HepG2 (cell line): ENCODE data around the gene VSIG10L. TPM values are rescaled to one million over a fixed set of nuclear protein-coding genes. Genes with fewer than 3 reads are reported as not detected.
A peak's percentile ranks its signal among the peaks of the same experiment; 100 is the strongest.

Experiments used
- DDIT3 ChIP-seq: sonication (generic); formaldehyde crosslinking; IDR thresholded peaks from 2 replicates; pipeline ENCODE4 v1.4.0; 2020; ENCODE audit warnings: mild to moderate bottlenecking, missing genetic modification reagents
- ELF3 ChIP-seq: IDR thresholded peaks from 2 replicates; pipeline ENCODE4 v1.6.1; 2016; ENCODE audit warnings: missing genetic modification reagents, missing compliant biosample characterization
- EP300 ChIP-seq, 3 experiments: sonication (generic) in 1 of 3; formaldehyde crosslinking in 1 of 3; IDR thresholded peaks; 2 replicates each; pipeline versions ENCODE4 v1.5.1 to v1.6.1; 2011 to 2020; ENCODE audit warnings: low read depth in 2 of 3, low read length in 2 of 3, borderline replicate concordance in 1 of 3, improper control_type of control experiment in 1 of 3, mild to moderate bottlenecking in 1 of 3, missing genetic modification reagents in 1 of 3, moderate library complexity in 1 of 3
- GATAD2A ChIP-seq: IDR thresholded peaks from 2 replicates; pipeline ENCODE4 v1.6.1; 2016
- IRF2 ChIP-seq: IDR thresholded peaks from 2 replicates; pipeline ENCODE4 v1.6.1; 2018; ENCODE audit warnings: missing genetic modification reagents, missing compliant biosample characterization
- KAT8 ChIP-seq: IDR thresholded peaks from 2 replicates; pipeline ENCODE4 v1.6.1; 2016; ENCODE audit warnings: missing genetic modification reagents, missing compliant biosample characterization
- MED1 ChIP-seq: sonication (generic); formaldehyde crosslinking; IDR thresholded peaks from 2 replicates; pipeline ENCODE4 v1.4.0; 2020; ENCODE audit warnings: missing genetic modification reagents
- RXRA ChIP-seq: sonication (generic); formaldehyde crosslinking; IDR thresholded peaks from 2 replicates; pipeline ENCODE4 v1.5.1; 2020; ENCODE audit warnings: missing genetic modification reagents
- SKIL ChIP-seq: sonication (generic); formaldehyde crosslinking; IDR thresholded peaks from 2 replicates; pipeline ENCODE4 v1.8.0; 2022; ENCODE audit warnings: missing genetic modification reagents, mild to moderate bottlenecking, moderate library complexity, borderline replicate concordance
- TCF7 ChIP-seq: sonication (generic); IDR thresholded peaks from 2 replicates; pipeline ENCODE4 v1.6.1; 2016; ENCODE audit warnings: antibody characterized with exemption, low read depth
- THAP11 ChIP-seq: IDR thresholded peaks from 2 replicates; pipeline ENCODE4 v1.6.1; 2016; ENCODE audit warnings: missing biosample characterization, missing genetic modification reagents
- ZNF281 ChIP-seq: sonication (generic); formaldehyde crosslinking; IDR thresholded peaks from 2 replicates; pipeline ENCODE4 v1.4.0; 2020; ENCODE audit warnings: missing genetic modification reagents, borderline replicate concordance
- polyA plus RNA-seq, 8 experiments: library from polyadenylated mRNA; depleted of rRNA in 3 of 8; stranded (reverse) in 7 of 8; unstranded in 1 of 8; fragments of >200 nt; fragmentation: Illumina TruSeq in 4 of 8; extraction: Trizol in 4 of 8; gene quantifications; 2 replicates each; pipeline versions ENCODE4 v1.2.1 to v1.2.3, GENCODE V29; 2011 to 2016; ENCODE audit warnings: low read depth in 4 of 8, missing spikeins in 1 of 8, mixed read lengths in 1 of 8; ENCODE audit not compliant: insufficient read depth in 1 of 8
- total RNA-seq, 5 experiments: library from RNA; depleted of rRNA; stranded (reverse); fragments of >200 nt; fragmentation: Illumina TruSeq; extraction: Trizol; gene quantifications; 2 replicates each; pipeline ENCODE4 v1.2.3, GENCODE V29; 2016; ENCODE audit warnings: low read depth in 1 of 5
- TF ChIP-seq, protein P1 (sequence below): IDR thresholded peaks from 2 replicates; pipeline ENCODE4 v1.6.1; 2018; ENCODE audit warnings: missing genetic modification reagents, mild to moderate bottlenecking, missing compliant biosample characterization
- TF ChIP-seq, protein P2 (sequence below): IDR thresholded peaks from 2 replicates; pipeline ENCODE4 v1.6.1; 2016
- TF ChIP-seq, protein P3 (sequence below), 2 experiments: IDR thresholded peaks; 2 replicates each; pipeline ENCODE4 v1.6.1; 2011 to 2012; ENCODE audit warnings: low read length in 2 of 2, borderline replicate concordance in 1 of 2, low read depth in 1 of 2, mild to moderate bottlenecking in 1 of 2, moderate library complexity in 1 of 2

Gene VSIG10L
- total and polyA plus RNA-seq, 2 of the 13 experiments (the other 11 are each of a cell fraction or from before 2014, with no cell fraction given) = 2.7 to 8.5 TPM

DNA sequence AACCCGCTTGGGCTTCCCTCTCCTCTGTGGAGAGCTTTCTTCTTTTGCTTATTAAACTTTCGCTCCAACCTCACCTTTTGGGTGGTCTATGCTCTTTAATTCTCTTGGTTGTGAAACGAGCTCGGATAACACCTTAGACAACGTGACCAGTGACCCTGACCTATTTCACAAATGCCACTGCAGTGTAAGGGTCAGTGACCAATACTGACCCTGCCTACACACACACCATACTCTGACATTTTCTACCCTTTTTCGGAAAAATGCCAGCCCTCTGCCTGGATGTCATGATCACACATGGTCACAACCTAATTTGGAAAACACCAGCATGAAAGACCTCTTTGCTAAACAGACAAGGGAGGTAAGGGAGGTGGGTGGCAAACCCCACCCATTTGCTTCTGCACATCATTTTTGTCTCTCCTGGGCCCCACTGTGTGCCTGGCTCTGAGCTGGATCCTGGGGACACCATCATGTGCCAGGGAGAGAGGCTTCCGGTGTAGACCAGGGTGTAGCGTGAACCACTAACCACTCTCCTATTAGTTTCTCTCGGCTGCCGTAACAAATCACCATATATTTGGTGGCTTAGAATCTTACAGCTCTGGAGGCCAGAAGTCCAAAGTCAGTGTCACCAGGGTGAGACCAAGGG lies 14.3 kb upstream of the VSIG10L start (continued):
- TF ChIP-seq SKIL (CRISPR knock-in tag) (peak; percentile 30; the same call in 1 of the 2 replicates), EP300 (IDR thresholded peaks at IDR 0.05; ENCODE audit: low read depth in 2 of 2, low read length in 2 of 2) (peak in 1 of 2 experiments; percentile 92; a peak in 2 of 4 replicates), EP300 (CRISPR knock-in tag; IDR thresholded peaks at IDR 0.05; ENCODE audit: borderline replicate concordance) (peak; percentile 76), DDIT3 (no peak), THAP11 (peak; percentile 57), ZNF281 (CRISPR knock-in tag) (peak; percentile 74; the same call in 1 of the 2 replicates), RXRA (CRISPR knock-in tag) (peak; percentile 93; the same call in 1 of the 2 replicates), KAT8 (0 out of 2 replicates have a peak, but pooled peaks have one; percentile 39), IRF2 (CRISPR knock-in tag) (0 out of 2 replicates have a peak, but pooled peaks have one; percentile 44), TCF7 (peak; percentile 60; the same call in 1 of the 2 replicates), MED1 (CRISPR knock-in tag) (peak; percentile 94), ELF3 (CRISPR knock-in tag) (peak; percentile 67; the same call in 1 of the 2 replicates), GATAD2A (CRISPR knock-in tag) (peak; percentile 89)
- TF ChIP-seq, protein P1, sequence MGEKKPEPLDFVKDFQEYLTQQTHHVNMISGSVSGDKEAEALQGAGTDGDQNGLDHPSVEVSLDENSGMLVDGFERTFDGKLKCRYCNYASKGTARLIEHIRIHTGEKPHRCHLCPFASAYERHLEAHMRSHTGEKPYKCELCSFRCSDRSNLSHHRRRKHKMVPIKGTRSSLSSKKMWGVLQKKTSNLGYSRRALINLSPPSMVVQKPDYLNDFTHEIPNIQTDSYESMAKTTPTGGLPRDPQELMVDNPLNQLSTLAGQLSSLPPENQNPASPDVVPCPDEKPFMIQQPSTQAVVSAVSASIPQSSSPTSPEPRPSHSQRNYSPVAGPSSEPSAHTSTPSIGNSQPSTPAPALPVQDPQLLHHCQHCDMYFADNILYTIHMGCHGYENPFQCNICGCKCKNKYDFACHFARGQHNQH = 0 out of 2 replicates have a peak, but pooled peaks have one; percentile 24
- TF ChIP-seq, protein P2, sequence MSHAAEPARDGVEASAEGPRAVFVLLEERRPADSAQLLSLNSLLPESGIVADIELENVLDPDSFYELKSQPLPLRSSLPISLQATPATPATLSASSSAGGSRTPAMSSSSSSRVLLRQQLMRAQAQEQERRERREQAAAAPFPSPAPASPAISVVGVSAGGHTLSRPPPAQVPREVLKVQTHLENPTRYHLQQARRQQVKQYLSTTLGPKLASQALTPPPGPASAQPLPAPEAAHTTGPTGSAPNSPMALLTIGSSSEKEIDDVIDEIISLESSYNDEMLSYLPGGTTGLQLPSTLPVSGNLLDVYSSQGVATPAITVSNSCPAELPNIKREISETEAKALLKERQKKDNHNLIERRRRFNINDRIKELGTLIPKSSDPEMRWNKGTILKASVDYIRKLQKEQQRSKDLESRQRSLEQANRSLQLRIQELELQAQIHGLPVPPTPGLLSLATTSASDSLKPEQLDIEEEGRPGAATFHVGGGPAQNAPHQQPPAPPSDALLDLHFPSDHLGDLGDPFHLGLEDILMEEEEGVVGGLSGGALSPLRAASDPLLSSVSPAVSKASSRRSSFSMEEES = peak; percentile 91
- TF ChIP-seq, protein P3, sequence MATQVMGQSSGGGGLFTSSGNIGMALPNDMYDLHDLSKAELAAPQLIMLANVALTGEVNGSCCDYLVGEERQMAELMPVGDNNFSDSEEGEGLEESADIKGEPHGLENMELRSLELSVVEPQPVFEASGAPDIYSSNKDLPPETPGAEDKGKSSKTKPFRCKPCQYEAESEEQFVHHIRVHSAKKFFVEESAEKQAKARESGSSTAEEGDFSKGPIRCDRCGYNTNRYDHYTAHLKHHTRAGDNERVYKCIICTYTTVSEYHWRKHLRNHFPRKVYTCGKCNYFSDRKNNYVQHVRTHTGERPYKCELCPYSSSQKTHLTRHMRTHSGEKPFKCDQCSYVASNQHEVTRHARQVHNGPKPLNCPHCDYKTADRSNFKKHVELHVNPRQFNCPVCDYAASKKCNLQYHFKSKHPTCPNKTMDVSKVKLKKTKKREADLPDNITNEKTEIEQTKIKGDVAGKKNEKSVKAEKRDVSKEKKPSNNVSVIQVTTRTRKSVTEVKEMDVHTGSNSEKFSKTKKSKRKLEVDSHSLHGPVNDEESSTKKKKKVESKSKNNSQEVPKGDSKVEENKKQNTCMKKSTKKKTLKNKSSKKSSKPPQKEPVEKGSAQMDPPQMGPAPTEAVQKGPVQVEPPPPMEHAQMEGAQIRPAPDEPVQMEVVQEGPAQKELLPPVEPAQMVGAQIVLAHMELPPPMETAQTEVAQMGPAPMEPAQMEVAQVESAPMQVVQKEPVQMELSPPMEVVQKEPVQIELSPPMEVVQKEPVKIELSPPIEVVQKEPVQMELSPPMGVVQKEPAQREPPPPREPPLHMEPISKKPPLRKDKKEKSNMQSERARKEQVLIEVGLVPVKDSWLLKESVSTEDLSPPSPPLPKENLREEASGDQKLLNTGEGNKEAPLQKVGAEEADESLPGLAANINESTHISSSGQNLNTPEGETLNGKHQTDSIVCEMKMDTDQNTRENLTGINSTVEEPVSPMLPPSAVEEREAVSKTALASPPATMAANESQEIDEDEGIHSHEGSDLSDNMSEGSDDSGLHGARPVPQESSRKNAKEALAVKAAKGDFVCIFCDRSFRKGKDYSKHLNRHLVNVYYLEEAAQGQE (IDR thresholded peaks at IDR 0.05; ENCODE audit: borderline replicate concordance in 1 of 2, low read depth in 1 of 2, low read length in 2 of 2) = 0 out of 4 replicates have a peak, but pooled peaks of 1 of the 2 experiments have one; percentile 25
